ENCODE data around the gene ULBP2. TPM values are rescaled to one million over a fixed set of nuclear protein-coding genes. Genes with fewer than 3 reads are reported as not detected.
"Not testable (repeated sequence)": the region's sequence is repeated elsewhere in the genome, so short reads cannot be mapped to it uniquely, and the experiment has no call there.

The ULBP2 gene
- total RNA-seq, 1 experiment from 2014 or later: 2.9 TPM

DNA sequence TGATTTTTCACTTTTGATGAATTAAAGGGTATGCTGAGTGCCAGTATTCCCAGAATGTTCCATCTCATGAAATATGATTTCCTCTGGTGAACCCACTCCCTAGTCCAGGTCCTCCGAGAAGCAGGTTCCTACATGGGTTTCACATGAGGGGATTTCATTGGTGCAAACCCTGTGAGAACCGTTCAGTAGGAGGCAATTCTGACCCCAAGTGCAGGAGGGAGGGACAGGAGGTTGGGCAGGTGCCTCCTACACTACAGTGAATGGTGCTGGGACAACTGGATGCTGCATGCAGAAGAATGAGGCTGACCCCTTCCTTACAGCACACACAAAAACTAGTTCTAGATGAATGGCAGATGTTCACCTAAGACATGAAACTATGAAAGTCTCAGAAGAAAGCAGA is 5.1 kb upstream of the ULBP2 start:
- Histone ChIP-seq H3K4me1 (replicated peaks; ENCODE audit: insufficient read depth) (peaks cover 24% of the 10 kb centered on the region), H3K9me3 (ENCODE audit: insufficient read depth, low read depth) (no peaks in the 10 kb centered on the region), H3K27me3 (ENCODE audit: insufficient read depth, low read depth) (no peaks in the 10 kb centered on the region), H3K36me3 (ENCODE audit: low read depth) (no peaks in the 10 kb centered on the region), H3K4me3 (no peak overlapping the region), H3F3A (ENCODE audit: insufficient read depth, low read depth) (no peaks in the 10 kb centered on the region; the same call in 1 of the 2 replicates), H3K79me2 (ENCODE audit: low read depth) (no peaks in the 10 kb centered on the region), H2AFZ (no peak overlapping the region), H3K4me2 (no peak overlapping the region), H4K20me1 (ENCODE audit: insufficient read depth) (no peaks in the 10 kb centered on the region), H3K9me2 (ENCODE audit: insufficient read depth) (no peaks in the 10 kb centered on the region), H3K27ac (no peak overlapping the region)
- ChIA-PET POLR2A (ENCODE audit: unreplicated experiment) (no interaction called here), CTCF (no interaction called here)
- no TSS peak for BruUV-seq (replicated peaks)
- TF ChIP-seq, protein P1, sequence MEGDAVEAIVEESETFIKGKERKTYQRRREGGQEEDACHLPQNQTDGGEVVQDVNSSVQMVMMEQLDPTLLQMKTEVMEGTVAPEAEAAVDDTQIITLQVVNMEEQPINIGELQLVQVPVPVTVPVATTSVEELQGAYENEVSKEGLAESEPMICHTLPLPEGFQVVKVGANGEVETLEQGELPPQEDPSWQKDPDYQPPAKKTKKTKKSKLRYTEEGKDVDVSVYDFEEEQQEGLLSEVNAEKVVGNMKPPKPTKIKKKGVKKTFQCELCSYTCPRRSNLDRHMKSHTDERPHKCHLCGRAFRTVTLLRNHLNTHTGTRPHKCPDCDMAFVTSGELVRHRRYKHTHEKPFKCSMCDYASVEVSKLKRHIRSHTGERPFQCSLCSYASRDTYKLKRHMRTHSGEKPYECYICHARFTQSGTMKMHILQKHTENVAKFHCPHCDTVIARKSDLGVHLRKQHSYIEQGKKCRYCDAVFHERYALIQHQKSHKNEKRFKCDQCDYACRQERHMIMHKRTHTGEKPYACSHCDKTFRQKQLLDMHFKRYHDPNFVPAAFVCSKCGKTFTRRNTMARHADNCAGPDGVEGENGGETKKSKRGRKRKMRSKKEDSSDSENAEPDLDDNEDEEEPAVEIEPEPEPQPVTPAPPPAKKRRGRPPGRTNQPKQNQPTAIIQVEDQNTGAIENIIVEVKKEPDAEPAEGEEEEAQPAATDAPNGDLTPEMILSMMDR (conservative IDR thresholded peaks at IDR 0.05): no peak
- TF ChIP-seq EZH2 (IDR thresholded peaks at IDR 0.05; ENCODE audit: low read depth): no peak
- DNase-seq: no peak
- intact Hi-C loops (cut with micrococcal nuclease; ENCODE audit: unreplicated experiment): loop anchor here (5.0 to 10.0 kb wide), 2 partner anchors 401 to 1398 kb away; no protein-coding TSS in a partner anchor

DNA sequence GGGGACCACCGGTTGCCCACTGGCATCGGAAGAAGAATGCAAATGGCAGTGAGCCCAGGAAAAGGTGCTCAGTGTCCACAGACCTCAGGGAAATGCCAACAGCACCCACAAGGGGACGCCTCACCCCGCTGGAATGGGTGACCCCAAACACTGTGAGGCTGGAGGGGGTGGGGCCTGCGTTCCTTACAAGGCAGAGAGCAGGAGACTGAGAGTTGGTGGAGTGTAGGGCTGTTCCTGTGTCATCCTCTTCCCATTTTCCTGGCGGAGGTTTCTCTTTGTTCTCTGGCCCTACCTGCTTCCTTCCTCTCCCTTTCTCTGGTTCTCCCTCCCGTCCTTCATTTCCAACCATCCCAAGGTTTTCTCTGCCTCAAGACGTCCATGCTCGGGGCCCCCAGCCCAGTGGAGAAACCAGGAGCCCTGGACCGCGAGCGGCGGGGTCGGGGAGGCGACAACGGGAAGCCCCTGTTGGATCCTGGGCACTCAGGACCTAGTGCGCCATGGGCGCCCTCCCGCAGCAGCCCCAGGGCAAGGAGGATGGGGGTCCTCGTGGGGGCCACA is 3.7 kb upstream of the ULBP2 start:
- H4K20me1 ChIP-seq (ENCODE audit: insufficient read depth); H3K9me2 ChIP-seq (ENCODE audit: insufficient read depth); H3K79me2 ChIP-seq (ENCODE audit: low read depth); POLR2A ChIA-PET (ENCODE audit: unreplicated experiment); DNase-seq; CTCF ChIA-PET; BruUV-seq (replicated peaks); H3K27me3 ChIP-seq (ENCODE audit: insufficient read depth, low read depth); H3K36me3 ChIP-seq (ENCODE audit: low read depth); H3F3A ChIP-seq (ENCODE audit: insufficient read depth, low read depth); H3K27ac ChIP-seq; H3K9me3 ChIP-seq (ENCODE audit: insufficient read depth, low read depth): not testable (repeated sequence)
- Histone ChIP-seq H3K4me3 (peak overlapping the region; percentile 68), H3K4me1 (replicated peaks; ENCODE audit: insufficient read depth) (peaks cover 14% of the 10 kb centered on the region), H2AFZ (peak overlapping the region; percentile 96), H3K4me2 (peak overlapping the region; percentile 99)
- TF ChIP-seq, protein P1 (conservative IDR thresholded peaks at IDR 0.05): peak; percentile 54
- intact Hi-C loops (cut with micrococcal nuclease; ENCODE audit: unreplicated experiment): loop anchor here (5.0 to 10.0 kb wide), 2 partner anchors 399 to 1397 kb away; no protein-coding TSS in a partner anchor

DNA sequence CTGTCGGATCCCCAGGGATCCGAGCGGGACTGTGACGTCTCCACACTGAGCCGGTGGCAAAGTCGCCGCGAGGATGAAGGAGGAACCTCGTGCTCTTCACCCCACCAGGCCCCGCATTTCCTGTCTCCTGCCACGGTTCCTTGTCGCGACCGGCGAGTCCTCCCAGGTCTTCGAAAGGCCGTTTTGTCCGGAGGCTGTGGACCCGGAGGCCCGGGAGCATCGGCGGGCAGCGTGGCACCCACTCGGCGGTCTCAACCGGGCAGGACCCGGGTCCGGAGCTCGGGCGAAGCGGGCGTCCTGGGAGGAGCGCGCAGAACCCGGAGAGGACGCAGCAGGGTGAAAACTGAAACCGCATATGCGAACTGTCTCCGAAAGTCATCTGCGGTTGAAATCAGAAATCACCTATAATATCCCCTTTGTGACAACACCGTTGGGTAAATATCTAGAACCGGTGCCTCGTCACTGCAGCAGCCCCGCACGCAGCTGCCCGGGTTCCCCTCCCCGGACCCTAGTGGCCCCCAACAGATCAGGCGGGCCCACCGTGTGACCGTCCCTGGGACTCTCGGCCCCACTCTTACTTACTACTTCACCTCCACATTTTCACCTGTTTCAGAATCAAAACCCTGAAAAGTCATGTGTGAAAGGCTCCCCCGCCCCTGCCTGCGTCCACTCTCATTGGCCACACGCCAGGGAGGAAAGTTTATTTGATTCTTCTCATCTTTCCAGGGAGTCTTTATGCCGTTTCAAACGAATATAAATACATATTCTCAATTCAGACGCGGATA is 3.1 kb upstream of the ULBP2 start:
- POLR2A ChIA-PET (ENCODE audit: unreplicated experiment): no interaction called here
- no peaks in the 10 kb centered on the region for H3K36me3 ChIP-seq (ENCODE audit: low read depth)
- no peaks in the 10 kb centered on the region for H3K9me3 ChIP-seq (ENCODE audit: insufficient read depth, low read depth)
- TF ChIP-seq, protein P1 (conservative IDR thresholded peaks at IDR 0.05): no peak
- no peak for TF ChIP-seq EZH2 (IDR thresholded peaks at IDR 0.05; ENCODE audit: low read depth)
- intact Hi-C loops (cut with micrococcal nuclease; ENCODE audit: unreplicated experiment): loop anchor here (5.0 to 10.0 kb wide), 2 partner anchors 399 to 1396 kb away; no protein-coding TSS in a partner anchor
- CTCF ChIA-PET: no interaction called here
- no peaks in the 10 kb centered on the region for H3K9me2 ChIP-seq (ENCODE audit: insufficient read depth)
- BruUV-seq (replicated peaks): no TSS peak
- no peaks in the 10 kb centered on the region for H3K79me2 ChIP-seq (ENCODE audit: low read depth)
- peak overlapping the region; percentile 96 for H2AFZ ChIP-seq
- H3K4me2 ChIP-seq: peak overlapping the region; percentile 99
- peaks cover 8% of the 10 kb centered on the region for H3K4me1 ChIP-seq (replicated peaks; ENCODE audit: insufficient read depth)
- H3K27me3 ChIP-seq (ENCODE audit: insufficient read depth, low read depth): no peaks in the 10 kb centered on the region
- H3K4me3 ChIP-seq: peak overlapping the region; percentile 68
- H4K20me1 ChIP-seq (ENCODE audit: insufficient read depth): no peaks in the 10 kb centered on the region
- no peaks in the 10 kb centered on the region; the same call in 1 of the 2 replicates for H3F3A ChIP-seq (ENCODE audit: insufficient read depth, low read depth)
- no peak overlapping the region for H3K27ac ChIP-seq
- DNase-seq: no peak

All from PC-9 (cell line).